NCI-H526 (cell line): ENCODE measurements around the gene SLC43A3.
"Not testable (repeated sequence)": the region's sequence is repeated elsewhere in the genome, so short reads cannot be mapped to it uniquely, and the experiment has no call there.

ENCODE experiments used
- DNase-seq, 2 experiments: peaks; one replicate each; lab custom pipeline; 2025; lab: John Stamatoyannopoulos, UW

The SLC43A3 gene

GRCh38 chr11:57378186-57378585 lies 48.7 kb downstream of the SLC43A3 start:
- no peak for DNase-seq

DNA sequence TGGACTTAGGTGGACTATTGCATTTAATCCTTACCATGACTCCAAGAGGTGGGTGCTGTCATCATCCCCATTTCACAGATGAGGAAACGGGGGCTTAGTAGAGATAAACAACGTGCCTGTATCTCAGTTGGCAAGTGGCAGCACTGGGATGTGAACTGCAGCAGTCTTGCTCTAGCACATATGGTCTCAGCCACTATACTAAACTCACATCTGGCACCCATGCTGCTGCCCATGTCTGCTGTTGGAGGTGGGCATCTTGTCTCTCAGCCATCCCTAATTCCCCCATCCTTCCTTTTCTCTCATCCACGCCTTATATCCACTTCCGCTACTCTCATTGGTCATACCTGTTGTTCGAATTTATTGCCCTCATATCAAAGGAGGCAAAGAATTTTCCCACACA lies 49.8 kb downstream of the SLC43A3 start:
- DNase-seq: no peak

DNA sequence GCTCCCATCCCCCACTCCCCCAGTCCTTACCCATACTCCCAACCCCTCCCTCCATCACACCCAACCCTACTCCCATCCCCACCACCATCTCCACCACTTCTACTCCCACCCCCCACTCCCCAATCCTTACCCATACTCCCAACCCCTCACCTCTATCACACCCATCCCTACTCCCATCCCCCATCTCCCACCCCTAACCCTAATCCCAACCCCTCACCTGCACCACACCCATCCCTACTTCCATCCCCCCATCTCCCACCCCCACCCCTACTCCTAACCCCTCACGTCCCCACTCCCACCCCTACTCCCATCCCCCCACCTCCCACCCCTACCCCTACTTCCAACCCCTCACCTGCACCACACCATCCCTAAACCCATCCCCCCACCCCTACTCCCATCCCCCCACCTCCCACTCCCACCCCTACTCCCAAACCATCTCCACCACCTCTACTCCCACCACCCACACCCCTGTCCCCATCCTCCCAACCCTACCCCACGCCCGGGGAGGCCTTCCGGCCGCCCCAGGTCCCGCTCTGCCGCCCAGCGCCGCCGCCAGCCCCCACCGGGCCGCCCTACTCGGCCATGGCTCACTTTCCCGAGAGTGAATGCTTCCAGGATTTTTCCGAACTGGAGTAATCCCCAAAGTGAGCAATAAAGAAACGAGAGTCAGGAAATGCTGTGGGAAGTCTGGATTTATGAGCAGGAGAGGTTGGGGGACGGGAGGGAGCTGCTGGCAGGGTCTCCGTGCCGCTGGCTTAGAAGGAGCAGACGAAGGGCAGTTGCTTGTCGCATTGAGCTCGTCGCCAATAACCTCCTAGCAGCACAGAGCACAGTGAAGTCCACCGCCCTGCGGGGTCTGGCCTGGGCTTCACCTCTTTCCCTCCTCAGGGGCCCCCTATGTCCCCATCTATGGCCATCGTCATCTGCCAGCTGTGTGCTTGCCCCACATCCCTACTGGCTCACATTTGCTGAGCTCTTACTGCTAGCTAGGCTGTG lies 50.5 kb downstream of the SLC43A3 start:
- no peak for DNase-seq

DNA sequence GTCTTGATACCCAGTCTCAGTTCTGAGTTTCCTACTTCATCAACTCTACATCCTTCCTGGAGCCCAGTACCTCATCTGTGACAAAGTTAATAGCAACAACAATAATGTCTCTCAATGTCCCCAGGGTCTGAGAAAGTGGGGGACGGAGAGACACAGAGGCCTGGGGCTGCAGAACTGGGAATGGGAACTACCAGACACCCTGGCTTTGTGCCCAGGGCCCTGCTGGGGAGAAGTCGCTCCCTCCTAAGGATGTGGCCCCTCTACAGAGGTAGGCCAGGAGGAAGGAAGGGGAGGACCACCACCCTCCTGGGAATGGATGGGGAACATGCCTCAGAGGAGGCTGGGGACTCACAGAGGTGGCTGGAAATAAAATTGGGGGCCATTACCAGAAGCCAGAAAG lies 51.4 kb downstream of the SLC43A3 start:
- no peak for DNase-seq

- DNase-seq: no peak
Measured at GRCh38 chr11:57374966-57375365, 52.0 kb downstream of the SLC43A3 start.

DNA sequence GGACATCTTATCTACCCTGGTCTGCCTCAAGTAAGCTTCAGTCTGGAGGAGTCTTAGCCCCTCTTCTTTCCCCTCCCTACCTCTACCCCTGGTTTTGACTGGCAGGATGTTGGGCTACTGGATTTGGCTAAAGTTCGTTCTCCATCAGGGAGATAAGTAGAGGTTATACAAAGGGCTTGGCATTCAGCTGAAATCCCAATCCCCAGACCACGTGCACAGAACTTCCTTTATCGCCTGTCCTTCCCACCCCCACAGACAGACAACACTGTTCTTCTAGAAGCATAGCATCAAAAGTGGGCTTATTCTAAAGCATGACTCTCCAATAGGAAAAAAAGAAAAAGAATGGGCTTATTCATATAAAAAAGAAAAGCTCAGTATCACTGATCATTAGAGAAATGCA lies 53.8 kb downstream of the SLC43A3 start:
- no peak for DNase-seq

- DNase-seq: no peak
Measured at GRCh38 chr11:57370941-57371340, 56.0 kb downstream of the SLC43A3 start.

- DNase-seq: no peak
Measured at GRCh38 chr11:57370251-57370650, 56.7 kb downstream of the SLC43A3 start.

- DNase-seq: no peak
Measured at GRCh38 chr11:57368845-57369232, 58.1 kb downstream of the SLC43A3 start.

- no peak for DNase-seq
Measured at GRCh38 chr11:57368106-57368844, 58.6 kb downstream of the SLC43A3 start.

DNA sequence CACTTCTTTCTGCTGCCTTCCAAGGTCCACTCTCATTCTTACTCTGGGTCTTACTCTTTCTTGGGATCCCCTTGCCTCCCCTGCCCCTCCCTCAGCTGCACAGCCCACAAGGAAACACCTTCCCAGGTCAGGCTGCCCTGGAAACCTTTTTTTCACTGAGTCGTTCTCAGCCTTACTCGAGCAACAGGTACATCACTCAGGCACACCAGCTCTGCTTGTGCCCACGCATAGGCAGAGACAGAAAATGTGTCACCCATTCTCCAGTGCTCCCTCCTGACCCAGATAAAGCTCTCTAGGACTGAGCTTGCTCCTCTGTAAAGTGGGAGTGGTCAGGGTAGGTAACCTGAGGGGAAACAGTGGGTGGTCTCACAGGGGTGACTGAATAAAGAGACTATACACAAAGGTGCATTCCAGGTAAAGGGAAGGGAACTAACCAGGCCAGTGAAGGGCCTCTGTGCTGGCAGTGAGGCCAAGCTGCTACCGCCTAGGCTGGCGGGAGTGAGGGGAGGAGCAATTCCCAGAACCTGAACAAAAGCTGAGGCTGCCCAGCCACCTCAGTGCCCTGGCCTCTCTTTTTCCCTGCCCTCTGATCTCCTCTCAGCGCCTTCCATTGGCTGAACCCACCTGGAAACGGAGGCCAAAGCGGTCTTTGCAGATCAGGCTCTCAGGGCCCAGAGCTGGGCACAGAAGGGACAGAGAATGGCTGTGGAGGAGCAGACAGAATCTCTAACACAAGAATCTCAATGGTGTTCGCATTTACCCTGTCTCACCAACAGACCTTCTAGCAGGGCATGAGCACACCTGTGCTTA lies 61.9 kb downstream of the SLC43A3 start:
- no peak for DNase-seq

DNA sequence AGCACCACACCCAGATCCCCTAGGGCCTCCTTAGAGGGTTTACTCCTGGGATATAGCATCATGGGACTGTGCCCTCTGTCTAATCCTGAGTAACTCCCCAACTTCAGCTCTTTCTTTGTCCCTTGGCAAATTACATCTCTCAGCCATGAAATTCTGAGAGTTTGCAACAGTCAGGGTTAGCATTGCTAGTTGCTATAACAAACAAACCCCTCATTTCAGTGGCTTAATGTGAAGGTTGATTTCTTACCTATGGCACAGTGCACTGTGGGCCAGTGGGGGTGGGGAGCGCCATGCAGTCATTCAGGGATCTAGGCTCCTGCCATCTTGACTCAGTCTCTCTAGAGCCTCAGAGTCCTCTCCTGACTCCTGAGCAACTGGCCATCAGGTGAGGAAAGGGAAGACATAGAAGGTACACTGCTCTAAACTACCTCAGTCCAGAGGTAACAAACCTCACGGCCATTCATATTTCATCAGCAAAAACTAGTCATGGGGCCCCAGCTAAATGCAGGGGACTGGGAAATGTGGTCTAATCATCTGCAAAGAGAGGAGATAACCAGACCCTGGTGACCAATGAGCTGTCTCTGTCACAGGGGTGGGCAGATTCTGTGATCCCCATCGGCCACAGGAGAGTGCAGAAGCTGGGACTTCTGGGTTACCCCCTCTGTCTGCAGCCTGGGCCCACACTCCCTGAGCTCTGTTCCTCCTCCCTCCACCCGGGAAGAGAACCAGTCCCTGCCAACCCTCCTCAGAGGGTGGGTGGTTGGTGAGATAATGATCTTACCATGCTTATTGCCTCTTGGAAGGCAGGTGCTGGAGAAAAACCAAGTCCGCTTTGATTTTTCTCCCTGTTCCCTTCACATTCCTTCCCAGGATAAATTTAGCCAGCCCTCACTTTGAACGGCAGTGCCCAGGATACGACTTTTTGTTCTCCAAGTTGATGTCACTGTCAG lies 63.5 kb downstream of the SLC43A3 start:
- DNase-seq: no peak

DNA sequence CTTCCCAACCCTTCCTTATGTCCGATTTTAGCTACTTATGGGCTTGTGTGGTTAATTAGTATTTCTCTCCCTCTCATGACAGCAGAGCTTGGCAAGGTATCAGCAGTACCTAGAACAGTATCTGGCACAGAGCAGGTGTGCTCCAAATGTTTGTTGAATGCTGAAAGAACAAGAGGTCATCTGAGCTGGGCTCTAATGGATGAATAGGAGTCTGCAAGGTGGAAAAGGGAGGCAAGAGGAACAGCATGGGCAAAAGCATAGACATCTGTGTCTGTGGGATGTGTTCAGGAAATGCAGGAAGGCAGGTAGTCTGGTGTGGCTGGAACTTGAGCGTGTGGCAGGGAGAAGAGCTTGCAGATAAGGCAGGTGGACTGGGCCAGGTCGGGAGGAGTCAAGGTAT lies 65.0 kb downstream of the SLC43A3 start:
- no peak for DNase-seq

GRCh38 chr11:57361420-57361819 lies 65.5 kb downstream of the SLC43A3 start:
- not testable (repeated sequence) for DNase-seq

DNA sequence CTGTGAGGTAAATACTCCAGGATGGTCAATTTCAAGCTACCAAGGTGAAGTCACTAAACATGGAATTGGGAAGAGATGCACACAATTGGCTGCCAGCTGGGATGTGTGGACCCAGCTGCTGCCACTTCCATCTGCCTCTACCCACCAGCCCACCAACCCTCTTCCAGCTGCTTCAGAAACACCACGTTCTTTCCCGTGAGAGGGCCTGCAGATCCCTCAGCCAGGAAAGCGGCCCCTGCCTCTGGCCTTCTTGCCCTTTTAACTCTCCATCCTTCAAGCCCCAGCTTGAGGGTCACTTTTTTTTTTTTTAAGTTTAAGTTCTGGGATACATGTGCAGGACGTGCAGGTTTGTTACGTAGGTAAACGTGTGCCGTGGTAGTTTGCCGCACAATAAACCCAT lies 65.9 kb downstream of the SLC43A3 start:
- DNase-seq: no peak

DNA sequence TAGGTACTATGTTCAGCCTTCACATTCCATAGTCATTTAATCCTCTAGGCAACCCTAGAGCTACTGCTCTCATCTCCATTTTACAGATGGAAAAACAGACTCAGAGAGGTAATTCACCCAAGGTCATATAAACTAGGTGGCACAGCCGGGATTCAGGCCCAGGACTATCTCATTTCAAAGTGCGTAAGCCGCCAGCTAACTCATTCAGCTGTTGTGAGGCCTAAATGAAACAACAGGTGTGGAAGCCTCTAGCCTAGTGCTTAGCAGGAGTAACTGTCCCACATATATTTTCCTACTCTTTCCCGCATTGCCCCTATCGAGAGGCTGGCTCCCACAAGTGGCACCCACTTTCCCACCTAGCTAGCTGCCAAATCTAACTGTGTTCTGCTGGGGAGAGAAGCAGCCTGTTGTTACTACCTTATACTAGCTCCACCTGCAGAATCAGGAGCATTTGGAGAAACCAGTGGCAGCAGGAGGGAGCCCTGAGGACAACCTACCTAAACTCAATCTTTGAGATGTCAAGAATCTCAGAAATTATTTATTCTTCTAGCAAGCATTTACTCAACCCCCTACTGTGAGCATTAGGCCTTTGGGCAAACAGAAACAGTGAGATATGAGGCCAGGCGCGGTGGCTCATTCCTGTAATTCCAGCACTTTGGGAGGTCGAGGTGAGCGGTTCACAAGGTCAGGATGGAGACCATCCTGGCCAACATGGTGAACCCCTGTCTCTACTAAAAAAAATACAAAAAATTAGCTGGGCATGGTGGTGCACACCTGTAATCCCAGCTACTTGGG lies 66.8 kb downstream of the SLC43A3 start:
- DNase-seq: no peak

DNA sequence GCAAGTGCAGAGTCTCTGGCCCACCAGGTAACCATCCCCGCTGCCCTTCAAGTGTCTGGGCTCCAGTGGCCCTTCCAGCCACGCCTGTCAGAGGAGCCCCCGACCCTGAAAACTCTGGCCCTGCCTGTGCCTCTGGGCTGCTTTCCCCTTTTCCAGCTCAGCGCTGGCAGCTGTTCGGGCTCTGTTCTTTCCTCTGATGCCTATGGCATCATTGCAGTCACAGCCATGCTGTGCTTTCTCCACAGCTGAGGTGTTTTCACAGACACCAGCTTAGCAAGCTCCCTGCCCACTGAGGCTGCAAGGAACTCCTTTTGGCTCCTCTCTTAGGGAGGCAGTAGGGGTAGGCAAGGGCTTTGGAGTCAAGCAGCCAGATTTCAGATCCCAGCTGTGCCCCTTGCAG lies 67.5 kb downstream of the SLC43A3 start:
- DNase-seq: no peak

- DNase-seq: no peak
Measured at GRCh38 chr11:57358991-57359390, 67.9 kb downstream of the SLC43A3 start.

DNA sequence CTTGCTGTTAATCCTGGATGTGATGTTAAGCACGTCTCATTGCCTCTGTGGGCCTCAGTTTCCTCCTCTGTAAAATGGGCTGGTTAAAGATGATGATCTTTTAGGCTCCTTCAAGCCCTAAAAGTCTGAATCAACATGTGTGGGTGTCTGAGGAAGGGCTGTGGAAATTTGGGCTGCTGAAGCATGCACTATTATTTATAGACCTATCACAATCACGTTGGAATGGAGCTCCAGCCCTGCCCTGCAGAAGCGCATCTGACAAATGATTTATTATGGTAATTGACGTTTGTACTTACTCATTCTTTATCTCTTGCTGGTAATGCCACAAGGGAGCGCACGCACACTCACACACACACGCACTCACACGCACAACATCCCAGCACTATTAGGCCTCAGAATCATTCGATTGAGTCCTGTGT lies 68.4 kb downstream of the SLC43A3 start:
- no peak for DNase-seq

DNA sequence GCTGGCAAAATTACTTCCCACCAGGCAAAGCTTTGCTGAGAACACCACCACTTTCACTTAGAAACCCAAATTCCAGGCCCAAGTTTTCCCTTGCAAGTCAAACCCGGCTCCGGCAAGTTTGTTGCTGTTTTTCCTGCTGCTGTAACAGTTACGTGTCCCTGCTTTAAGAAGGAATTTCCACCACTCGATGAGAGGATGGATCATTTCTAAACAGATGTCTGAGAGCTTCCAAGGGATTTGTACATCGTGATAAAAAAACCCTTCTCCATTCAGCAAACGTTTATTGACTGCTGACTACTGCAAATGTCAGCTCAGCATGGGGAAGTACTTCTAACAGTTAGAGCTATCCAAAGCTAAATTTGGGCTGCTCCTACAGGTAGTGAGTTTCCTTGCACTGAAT lies 69.1 kb downstream of the SLC43A3 start:
- no peak for DNase-seq
